HG02840 (cell line): ENCODE results near the gene ZNF598.

Source experiments
- ATAC-seq: cut with Tn5 transposase; IDR thresholded peaks from one replicate; pipeline ENCODE4 v1.9.1; 2021; ENCODE audit warnings: mild to moderate bottlenecking, moderate library complexity, moderate number of reproducible peaks; ENCODE audit not compliant: unreplicated experiment, low FRiP score

The ZNF598 gene

GRCh38 chr16:2008631-2009163 is 924 bp downstream of the ZNF598 start:
- ATAC-seq: no peak

GRCh38 chr16:2008009-2008526 is 1.6 kb downstream of the ZNF598 start:
- no peak for ATAC-seq

GRCh38 chr16:2007081-2007836 is 2.4 kb downstream of the ZNF598 start:
- no peak for ATAC-seq

DNA sequence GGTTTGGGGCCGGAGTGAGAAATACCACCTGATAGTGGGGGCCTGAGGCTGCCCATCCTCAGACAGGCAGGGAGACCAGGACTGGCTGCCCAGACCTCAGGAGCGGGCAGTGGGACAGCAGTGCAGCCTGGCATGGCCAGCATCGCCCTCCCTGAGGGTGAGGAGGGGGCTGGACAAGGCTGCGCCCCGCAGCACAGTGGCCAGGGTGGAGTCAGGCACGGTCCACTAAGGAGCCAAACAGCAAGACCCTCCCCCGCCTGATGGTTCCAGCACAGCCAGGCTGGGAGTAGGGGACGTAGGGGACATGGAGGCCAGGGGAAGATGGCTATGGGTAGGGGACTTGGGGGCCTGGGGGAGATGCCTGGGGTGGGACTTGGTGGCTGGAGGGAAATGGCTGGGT is 3.3 kb downstream of the ZNF598 start:
- ATAC-seq: no peak

GRCh38 chr16:2005646-2006045 is 4.0 kb downstream of the ZNF598 start:
- no peak for ATAC-seq

- no peak for ATAC-seq
Observed at GRCh38 chr16:2004795-2005517, 4.7 kb downstream of the ZNF598 start.

GRCh38 chr16:2003827-2004641 is 5.6 kb downstream of the ZNF598 start:
- no peak for ATAC-seq

DNA sequence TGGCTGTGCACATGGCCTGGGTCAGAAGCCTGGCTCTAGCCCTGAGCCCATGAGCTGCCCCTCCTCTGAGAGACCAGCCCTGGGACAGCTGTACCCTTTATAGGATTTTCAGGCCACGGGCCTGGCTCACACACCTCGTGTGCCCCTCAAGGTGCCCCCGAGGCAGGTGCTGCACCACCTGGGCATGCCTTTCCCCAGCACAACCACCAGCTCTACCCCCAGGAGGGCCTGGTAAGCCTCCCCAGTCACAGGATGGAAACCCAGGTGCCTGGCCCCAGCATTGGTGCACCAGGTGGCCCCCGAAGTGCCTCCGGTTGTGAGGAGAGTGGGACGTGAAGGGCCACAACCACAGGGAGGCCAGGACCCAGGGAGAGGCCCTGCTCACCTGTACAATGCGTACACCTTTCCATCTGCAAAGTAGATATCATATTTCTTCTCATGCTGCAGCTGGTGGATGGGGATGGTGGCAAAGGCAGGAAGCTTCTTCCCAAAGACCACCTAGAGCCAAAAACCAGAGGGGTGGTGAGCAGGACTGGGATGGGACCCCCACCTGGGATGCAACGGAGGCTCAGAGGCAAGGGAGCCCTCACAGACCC is 6.3 kb downstream of the ZNF598 start:
- ATAC-seq: no peak

- ATAC-seq: no peak
Observed at GRCh38 chr16:2002406-2003230, 7.0 kb downstream of the ZNF598 start.

GRCh38 chr16:2001456-2002355 is 7.9 kb downstream of the ZNF598 start:
- no peak for ATAC-seq

DNA sequence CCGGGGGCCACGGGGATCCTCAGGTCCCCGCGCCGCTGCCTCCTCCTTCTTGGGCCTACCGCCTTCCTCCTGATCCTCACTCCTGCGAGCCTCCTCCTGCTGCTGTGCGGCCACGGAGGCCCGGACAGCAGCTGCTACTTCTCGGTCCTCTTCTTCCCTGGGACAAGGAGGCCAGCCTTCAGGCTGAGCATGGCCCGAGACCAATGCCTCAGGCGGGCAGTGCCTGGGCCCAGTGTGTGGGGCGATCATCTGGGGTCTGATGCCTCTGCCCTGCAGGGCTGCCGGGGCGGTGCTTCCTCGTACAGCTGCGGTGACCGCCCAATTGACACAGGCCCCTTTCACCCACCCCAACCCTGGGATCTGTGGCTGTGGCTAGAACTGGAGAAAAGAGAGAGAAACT is 8.6 kb downstream of the ZNF598 start:
- no peak for ATAC-seq

DNA sequence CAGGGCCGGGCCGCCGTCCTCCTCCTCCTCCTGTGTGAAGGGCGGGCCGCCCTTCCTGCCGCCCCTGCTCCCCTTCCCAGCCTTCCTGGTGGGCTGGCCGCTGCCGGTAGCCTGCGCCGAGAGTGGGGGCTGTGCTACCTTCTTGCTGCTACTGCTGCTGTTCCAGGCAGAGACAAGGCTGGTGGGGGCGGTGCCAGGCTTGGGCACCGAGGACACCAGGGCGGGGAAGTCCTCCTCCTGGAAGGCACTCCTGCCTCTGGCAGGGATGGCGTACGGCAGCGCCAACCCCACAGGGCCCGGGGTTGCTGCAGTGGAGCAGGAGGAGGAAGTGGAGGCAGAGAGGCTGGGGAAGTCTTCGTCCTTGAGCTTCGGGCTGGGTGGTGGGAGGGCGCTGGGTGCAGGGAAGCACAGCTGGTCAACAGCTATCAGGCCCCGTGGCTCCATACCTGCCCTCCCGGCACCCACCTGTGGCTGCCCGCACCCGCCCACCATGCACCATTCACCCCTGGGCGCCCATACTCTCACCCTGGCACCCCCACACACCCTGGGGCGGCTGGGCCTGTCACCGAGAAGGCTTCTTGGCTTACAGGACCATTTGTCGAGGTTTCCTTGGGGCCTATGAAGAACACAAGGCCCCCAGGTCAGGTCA is 9.6 kb downstream of the ZNF598 start:
- ATAC-seq: no peak

GRCh38 chr16:1998852-1999801 is 10.5 kb downstream of the ZNF598 start:
- no peak for ATAC-seq

GRCh38 chr16:1998360-1998835 is 11.2 kb downstream of the ZNF598 start:
- ATAC-seq: no peak

DNA sequence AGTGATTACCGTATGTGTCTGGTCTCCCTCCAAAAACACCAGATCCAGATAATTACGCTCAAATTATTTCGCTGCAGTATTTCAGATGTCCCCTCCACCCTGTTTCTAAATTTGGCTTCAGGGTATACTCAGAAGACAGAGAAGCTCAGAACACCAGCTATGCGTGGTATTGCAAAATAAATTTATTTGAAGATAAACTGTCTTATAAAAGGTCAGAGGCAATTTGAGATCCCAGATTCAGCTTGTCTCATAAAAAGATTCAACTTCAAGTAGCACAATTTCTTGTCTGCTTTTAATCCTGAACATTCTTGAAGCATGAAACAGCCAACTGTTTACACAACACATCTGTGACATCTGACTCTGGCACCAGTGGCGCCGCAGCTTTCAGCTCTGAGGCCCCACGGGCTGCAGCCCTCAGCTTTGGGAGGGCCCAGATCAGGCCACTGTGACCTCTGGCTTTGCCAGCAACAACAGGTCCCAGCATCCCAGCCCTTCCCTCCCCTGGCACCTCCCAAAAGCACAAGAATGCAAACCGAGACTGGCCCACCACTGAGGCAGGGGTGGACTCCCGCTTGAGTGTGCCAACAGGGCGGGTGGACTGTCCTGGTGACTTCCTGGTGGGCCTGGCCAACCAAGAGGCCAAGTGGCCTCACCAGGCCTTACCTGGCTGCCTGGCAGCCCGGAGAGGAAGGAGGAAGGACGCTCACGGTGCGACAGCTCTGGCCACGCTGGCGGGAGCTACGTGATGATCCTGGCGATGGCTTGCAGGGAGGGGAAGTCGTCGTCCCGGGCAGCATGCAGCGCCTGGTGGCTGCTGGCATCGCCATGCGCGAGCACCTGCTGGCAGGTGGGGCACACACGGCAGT is 11.9 kb downstream of the ZNF598 start:
- no peak for ATAC-seq

DNA sequence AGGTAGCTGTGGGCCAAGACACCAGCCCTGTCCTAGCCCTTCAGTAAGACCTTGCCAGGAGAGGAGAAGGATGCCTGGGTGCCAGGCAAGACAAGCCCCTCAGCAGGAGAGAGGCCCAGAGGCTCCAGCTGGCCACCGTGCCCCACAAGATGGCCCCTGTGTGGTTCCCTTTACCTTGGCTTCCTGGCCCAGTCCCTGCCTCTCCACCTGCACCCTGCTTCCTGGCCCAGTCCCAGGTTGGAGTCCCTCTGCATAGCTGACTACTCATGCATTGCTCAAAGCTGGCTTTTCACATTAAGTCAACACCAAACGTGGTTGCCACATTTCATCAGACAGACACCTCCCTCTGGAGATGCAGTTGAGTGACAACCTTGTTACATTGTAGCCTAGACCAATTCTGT is 15.9 kb downstream of the ZNF598 start:
- no peak for ATAC-seq
